Measurements from ENCODE around the gene PTRH1.

The PTRH1 gene

GRCh38 chr9:127723444-127723843 is 8.0 kb upstream of the PTRH1 start:
- DNase-seq (ENCODE audit: low read depth) = no peak
- H3K4me3 ChIP-seq (ENCODE audit: low read depth, low read length) = no peak overlapping the region
- TF ChIP-seq CTCF (IDR thresholded peaks at IDR 0.05; ENCODE audit: control insufficient read depth, extremely low read depth, insufficient read depth) = no peak

GRCh38 chr9:127723013-127723412 is 7.5 kb upstream of the PTRH1 start:
- DNase-seq (ENCODE audit: low read depth) = no peak
- H3K4me3 ChIP-seq (ENCODE audit: low read depth, low read length) = no peak overlapping the region
- no peak for TF ChIP-seq CTCF (IDR thresholded peaks at IDR 0.05; ENCODE audit: control insufficient read depth, extremely low read depth, insufficient read depth)

GRCh38 chr9:127722055-127722745 is 6.7 kb upstream of the PTRH1 start:
- DNase-seq (ENCODE audit: low read depth) = no peak
- no peak overlapping the region for H3K4me3 ChIP-seq (ENCODE audit: low read depth, low read length)
- no peak for TF ChIP-seq CTCF (IDR thresholded peaks at IDR 0.05; ENCODE audit: control insufficient read depth, extremely low read depth, insufficient read depth)

GRCh38 chr9:127721391-127721821 is 5.9 kb upstream of the PTRH1 start:
- no peak for DNase-seq (ENCODE audit: low read depth)
- H3K4me3 ChIP-seq (ENCODE audit: low read depth, low read length) = no peak overlapping the region
- TF ChIP-seq CTCF (IDR thresholded peaks at IDR 0.05; ENCODE audit: control insufficient read depth, extremely low read depth, insufficient read depth) = no peak

- TF ChIP-seq CTCF (IDR thresholded peaks at IDR 0.05; ENCODE audit: control insufficient read depth, extremely low read depth, insufficient read depth) = no peak
- no peak for DNase-seq (ENCODE audit: low read depth)
- no peak overlapping the region for H3K4me3 ChIP-seq (ENCODE audit: low read depth, low read length)
These were observed 5.4 kb upstream of the PTRH1 start for GRCh38 chr9:127720865-127721227.

- no peak for DNase-seq (ENCODE audit: low read depth)
- no peak for TF ChIP-seq CTCF (IDR thresholded peaks at IDR 0.05; ENCODE audit: control insufficient read depth, extremely low read depth, insufficient read depth)
- H3K4me3 ChIP-seq (ENCODE audit: low read depth, low read length) = no peak overlapping the region
These were observed 4.8 kb upstream of the PTRH1 start for GRCh38 chr9:127720031-127720864.
